ENCODE data around the gene FADS6. TPM values are rescaled to one million over a fixed set of nuclear protein-coding genes. Genes with fewer than 3 reads are reported as not detected.

The FADS6 gene
- polyA plus RNA-seq, 3 donors, result not detected

DNA sequence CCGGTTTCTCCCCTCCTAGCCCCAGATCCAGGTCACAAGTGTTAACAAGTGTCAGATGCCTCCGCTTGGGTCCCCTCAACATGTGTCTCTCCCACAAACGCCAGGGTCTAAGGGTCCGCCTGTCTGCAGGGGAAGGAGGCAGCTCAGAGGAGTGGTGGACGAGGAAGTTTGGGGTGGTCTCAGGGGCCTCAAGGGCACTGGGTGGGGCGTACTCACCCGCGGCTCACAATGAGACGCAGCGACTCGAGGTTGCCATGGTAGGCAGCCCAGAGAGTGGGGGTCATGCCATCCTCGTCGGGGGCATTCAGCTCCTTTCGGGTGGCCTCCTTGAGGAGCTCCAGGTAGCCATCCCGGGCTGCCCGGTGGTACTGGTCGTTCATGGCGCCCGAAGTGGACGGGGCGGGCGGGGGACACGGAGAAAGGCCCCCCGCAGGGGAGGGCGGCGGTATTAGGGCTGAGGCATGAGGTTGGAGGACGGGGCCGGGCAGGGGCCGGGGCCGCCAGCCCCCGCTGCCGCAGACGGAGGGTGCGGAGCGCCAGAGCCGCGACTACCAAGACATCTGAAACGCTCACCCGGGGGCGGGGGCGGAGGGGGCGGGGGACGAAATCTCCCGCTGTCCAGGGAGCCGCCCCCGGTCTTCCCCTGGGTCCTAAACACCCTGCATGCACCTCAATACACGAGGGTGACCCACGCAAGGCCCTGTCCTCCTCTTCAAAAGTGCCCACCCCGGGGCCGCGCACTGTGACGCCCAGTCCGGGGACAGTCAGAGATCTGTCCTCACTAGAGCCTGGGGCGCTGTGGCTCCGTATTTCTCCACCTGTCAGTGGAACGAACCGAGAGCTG lies 29.5 kb upstream of the FADS6 start, which contains the start of gene USH1G:
Gene USH1G, minus strand, starts transcription at position 562 of the 844 bp plus-strand sequence. Its CDS starts 182 bp downstream, at position 380.
- peak within 1 kb of the TSS; percentile 88 for H3K4me2 ChIP-seq (replicated peaks; ENCODE audit: extremely low read depth, low read length, poor library complexity, severe bottlenecking)
- H3K9ac ChIP-seq (ENCODE audit: insufficient read depth, low read length, poor library complexity, severe bottlenecking), result peak within 1 kb of the TSS; percentile 15
- 2% methylated on average over 44 of the region's 57 CpGs for WGBS (ENCODE audit: insufficient coverage)
- no peak for TF ChIP-seq CTCF (IDR thresholded peaks at IDR 0.05)
- no peaks in the 10 kb centered on the region for H3K79me2 ChIP-seq (ENCODE audit: insufficient read depth, low read length)
- intact Hi-C loops (cut with micrococcal nuclease), result no loop called here
- H3K4me3 ChIP-seq (replicated peaks in 1 of 3; ENCODE audit: low read depth in 2 of 3, low read length in 3 of 3), result peak within 1 kb of the TSS; percentile 8 to 75 (median 33)
- no peak for DNase-seq
- H2AFZ ChIP-seq (ENCODE audit: insufficient read depth, low read depth, low read length, poor library complexity, severe bottlenecking), result peak within 1 kb of the TSS; percentile 50
- H3K27me3 ChIP-seq (ENCODE audit: control insufficient read depth in 2 of 2, insufficient read depth in 2 of 2, low read length in 2 of 2), result peaks cover 27 to 64% of the 10 kb centered on the region in 2 donors
- H4K20me1 ChIP-seq (ENCODE audit: insufficient read depth, low read length), result no peaks in the 10 kb centered on the region
- Mint-ChIP-seq H3K27ac (peak within 1 kb of the TSS in 2 of 7 donors; percentile 55 to 64), H3K27me3 (ENCODE audit: low read depth in 3 of 3) (peaks cover 62 to 81% (median 68%) of the 10 kb centered on the region in 3 donors), H3K36me3 (no peaks in the 10 kb centered on the region), H3K4me1 (peaks cover 38% of the 10 kb centered on the region), H3K4me3 (peak within 1 kb of the TSS; percentile 71 to 84), H3K9me3 (peaks cover 0 to 10% (median 0%) of the 10 kb centered on the region in 7 donors)
- H3K9me3 ChIP-seq (replicated peaks in 1 of 2; ENCODE audit: control insufficient read depth in 1 of 2, insufficient read depth in 1 of 2, low read length in 2 of 2), result peaks cover 0 to 7% of the 10 kb centered on the region in 2 donors
- H3K27ac ChIP-seq (ENCODE audit: low read depth in 1 of 2, low read length in 2 of 2), result no peak within 1 kb of the TSS
- peaks cover 35 to 53% of the 10 kb centered on the region in 2 donors for H3K4me1 ChIP-seq (ENCODE audit: control insufficient read depth in 1 of 2, insufficient read depth in 2 of 2, low read length in 2 of 2)
- no peaks in the 10 kb centered on the region for H3K36me3 ChIP-seq (replicated peaks in 1 of 2; ENCODE audit: control insufficient read depth in 1 of 2, insufficient read depth in 2 of 2, low read length in 2 of 2)

GRCh38 chr17:74922172-74922571 lies 28.7 kb upstream of the FADS6 start:
- intact Hi-C loops (cut with micrococcal nuclease), result no loop called here
- H3K79me2 ChIP-seq (ENCODE audit: insufficient read depth, low read length), result no peaks in the 10 kb centered on the region

More at GRCh38 chr17:74922172-74922571, 28.7 kb upstream of the FADS6 start:
- Mint-ChIP-seq H3K4me3 (peak overlapping the region in 1 of 2 donors; percentile 56), H3K4me1 (peaks cover 43% of the 10 kb centered on the region), H3K36me3 (no peaks in the 10 kb centered on the region), H3K27me3 (ENCODE audit: low read depth in 3 of 3) (peaks cover 61 to 76% (median 63%) of the 10 kb centered on the region in 3 donors), H3K27ac (no peak overlapping the region), H3K9me3 (peaks cover 0 to 10% (median 0%) of the 10 kb centered on the region in 7 donors)
- H3K4me2 ChIP-seq (replicated peaks; ENCODE audit: extremely low read depth, low read length, poor library complexity, severe bottlenecking), result no peak overlapping the region
- H3K27me3 ChIP-seq (ENCODE audit: control insufficient read depth in 2 of 2, insufficient read depth in 2 of 2, low read length in 2 of 2), result peaks cover 27 to 61% of the 10 kb centered on the region in 2 donors
- no peak overlapping the region for H2AFZ ChIP-seq (ENCODE audit: insufficient read depth, low read depth, low read length, poor library complexity, severe bottlenecking)
- H4K20me1 ChIP-seq (ENCODE audit: insufficient read depth, low read length), result no peaks in the 10 kb centered on the region
- WGBS (ENCODE audit: insufficient coverage), result 75% methylated on average over 4 of the region's 6 CpGs
- DNase-seq, result no peak
- H3K9ac ChIP-seq (ENCODE audit: insufficient read depth, low read length, poor library complexity, severe bottlenecking), result no peak overlapping the region
- no peak overlapping the region for H3K27ac ChIP-seq (ENCODE audit: low read depth in 1 of 2, low read length in 2 of 2)
- H3K36me3 ChIP-seq (replicated peaks in 1 of 2; ENCODE audit: control insufficient read depth in 1 of 2, insufficient read depth in 2 of 2, low read length in 2 of 2), result no peaks in the 10 kb centered on the region
- peaks cover 42 to 60% of the 10 kb centered on the region in 2 donors for H3K4me1 ChIP-seq (ENCODE audit: control insufficient read depth in 1 of 2, insufficient read depth in 2 of 2, low read length in 2 of 2)
- H3K9me3 ChIP-seq (replicated peaks in 1 of 2; ENCODE audit: control insufficient read depth in 1 of 2, insufficient read depth in 1 of 2, low read length in 2 of 2), result peaks cover 0 to 7% of the 10 kb centered on the region in 2 donors
- no peak for TF ChIP-seq CTCF (IDR thresholded peaks at IDR 0.05)
- H3K4me3 ChIP-seq (replicated peaks in 1 of 3; ENCODE audit: low read depth in 2 of 3, low read length in 3 of 3), result no peak overlapping the region

Measured in CD14-positive monocyte (primary cell).